Neural cell (in vitro differentiated cells): ENCODE results near the gene HENMT1.

Source experiments
- CTCF ChIP-seq: fragments of 450-650 bp; IDR thresholded peaks from 2 replicates; pipeline ENCODE4 v1.5.1; 2014; ENCODE audit warnings: antibody characterized with exemption, mild to moderate bottlenecking, moderate library complexity; ENCODE audit not compliant: poor library complexity, severe bottlenecking
- EP300 ChIP-seq: fragments of 450-650 bp; conservative IDR thresholded peaks from 2 replicates; pipeline ENCODE4 v1.6.1; 2014; ENCODE audit warnings: antibody characterized with exemption, mild to moderate bottlenecking, moderate library complexity; ENCODE audit not compliant: poor library complexity, severe bottlenecking
- EZH2 ChIP-seq: fragments of 200-600, 300-800 bp; shearing (Covaris generic), sonication (generic); IDR thresholded peaks from 2 replicates; pipeline ENCODE4 v1.6.1; 2014; ENCODE audit warnings: antibody characterized with exemption, low read length, borderline replicate concordance, mild to moderate bottlenecking; ENCODE audit not compliant: insufficient read depth, poor library complexity, severe bottlenecking

- TF ChIP-seq EZH2 (no peak), CTCF (no peak), EP300 (no peak)
These were observed 54.4 kb downstream of the HENMT1 start for GRCh38 chr1:108606478-108606877.
